Smooth muscle cell of the brain vasculature (primary cell): Measurements from ENCODE around the gene PUS1.

ENCODE experiments used
- DNase-seq: peaks from one replicate; pipeline ENCODE4 v3.0.0-alpha.2; 2012; ENCODE audit warnings: low read depth, low spot score

PUS1 gene

DNA sequence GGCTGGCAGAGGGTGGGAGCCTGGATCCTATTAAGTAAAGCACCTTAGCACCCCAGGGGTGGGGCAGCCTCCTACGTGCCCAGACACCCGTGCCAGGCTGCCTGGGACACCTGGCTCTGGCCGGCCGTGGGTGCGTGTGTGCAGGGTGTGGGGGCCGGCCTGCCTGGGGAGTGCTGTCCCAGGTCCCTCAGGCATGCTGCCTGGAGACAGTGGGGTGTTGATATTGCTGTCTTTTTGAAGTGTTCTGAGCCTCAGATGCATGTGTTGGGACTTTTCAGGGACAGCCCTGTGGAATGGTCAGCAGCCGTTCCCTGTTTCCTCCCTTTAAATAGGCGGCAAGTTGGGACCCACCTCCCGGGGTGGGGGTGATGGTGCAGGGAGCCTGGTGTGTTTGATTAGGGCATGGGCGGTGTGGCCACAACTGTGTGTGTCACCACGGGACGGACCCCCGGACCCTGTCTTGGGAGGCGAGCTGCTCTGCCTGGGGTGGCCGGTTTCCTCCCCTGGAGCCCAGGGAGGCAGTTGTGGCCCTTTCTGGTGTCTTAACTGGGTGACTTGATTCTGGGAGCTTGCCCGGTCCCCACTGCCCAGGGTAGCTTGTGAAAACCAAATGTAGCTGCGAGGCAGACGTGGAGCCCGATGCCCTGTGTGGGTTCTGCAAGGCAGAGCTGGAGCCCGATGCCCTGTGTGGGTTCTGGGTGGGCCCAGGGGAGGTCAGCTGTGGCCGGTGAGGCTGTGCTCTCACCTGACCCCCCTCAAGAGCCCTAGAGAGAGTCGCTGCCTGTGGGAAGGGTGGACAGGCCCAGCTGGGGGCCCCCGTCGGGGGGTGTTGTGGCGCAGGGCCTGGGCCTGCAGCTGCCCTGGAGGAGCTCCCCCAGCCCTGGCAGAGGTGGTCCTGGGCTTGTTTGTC lies 26.5 kb upstream of the PUS1 start:
- no peak for DNase-seq

DNA sequence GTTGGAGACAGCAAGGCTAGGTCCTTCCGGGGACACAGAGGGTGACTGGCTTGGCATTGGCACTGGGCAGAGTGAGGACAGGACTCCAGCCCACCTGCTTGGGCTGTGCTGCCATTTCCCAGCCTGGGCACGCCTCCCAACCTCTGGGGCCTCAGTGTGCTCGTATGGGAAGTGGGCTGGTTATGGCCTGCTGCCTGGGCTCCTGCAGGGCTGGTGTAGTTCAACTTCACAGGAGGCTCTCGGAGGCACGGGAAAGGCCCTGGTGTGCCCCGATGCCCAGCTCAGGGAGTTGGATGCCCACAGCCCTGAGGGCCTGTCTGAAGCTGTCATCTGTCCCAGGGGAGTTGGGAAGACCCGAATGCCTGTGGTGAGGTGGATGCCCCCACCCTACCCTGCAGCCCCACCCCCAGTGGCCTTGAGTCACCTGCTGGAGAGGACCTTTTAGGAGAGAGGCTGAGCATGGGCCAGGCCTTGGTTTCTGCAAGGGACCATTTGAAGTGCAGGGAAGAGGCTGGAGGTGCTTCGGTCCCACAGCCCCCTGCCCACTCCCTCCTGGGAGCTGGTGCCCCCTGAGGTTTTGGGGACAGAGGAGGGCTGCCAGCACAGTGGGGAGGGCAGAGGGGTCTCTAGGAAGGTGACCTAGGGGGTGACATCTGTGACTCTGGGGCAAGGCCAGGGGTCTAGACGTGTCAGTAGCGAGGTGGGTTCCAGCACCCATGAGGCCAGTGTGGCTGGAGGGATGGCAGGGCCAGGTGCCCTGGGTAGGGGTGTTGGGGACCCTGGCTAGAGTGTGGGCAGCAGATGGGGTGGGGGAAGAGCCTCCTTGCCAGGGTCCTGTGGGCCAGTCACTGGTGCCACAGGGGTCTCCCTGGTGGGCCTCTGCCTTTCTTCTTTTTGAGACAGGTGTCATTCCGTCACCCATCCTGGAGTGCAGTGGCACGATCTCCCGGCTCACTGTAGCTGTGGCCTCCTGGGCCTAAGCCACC lies 25.5 kb upstream of the PUS1 start:
- no peak for DNase-seq

- no peak for DNase-seq
Measured at GRCh38 chr12:131904346-131904745, 24.7 kb upstream of the PUS1 start.

DNA sequence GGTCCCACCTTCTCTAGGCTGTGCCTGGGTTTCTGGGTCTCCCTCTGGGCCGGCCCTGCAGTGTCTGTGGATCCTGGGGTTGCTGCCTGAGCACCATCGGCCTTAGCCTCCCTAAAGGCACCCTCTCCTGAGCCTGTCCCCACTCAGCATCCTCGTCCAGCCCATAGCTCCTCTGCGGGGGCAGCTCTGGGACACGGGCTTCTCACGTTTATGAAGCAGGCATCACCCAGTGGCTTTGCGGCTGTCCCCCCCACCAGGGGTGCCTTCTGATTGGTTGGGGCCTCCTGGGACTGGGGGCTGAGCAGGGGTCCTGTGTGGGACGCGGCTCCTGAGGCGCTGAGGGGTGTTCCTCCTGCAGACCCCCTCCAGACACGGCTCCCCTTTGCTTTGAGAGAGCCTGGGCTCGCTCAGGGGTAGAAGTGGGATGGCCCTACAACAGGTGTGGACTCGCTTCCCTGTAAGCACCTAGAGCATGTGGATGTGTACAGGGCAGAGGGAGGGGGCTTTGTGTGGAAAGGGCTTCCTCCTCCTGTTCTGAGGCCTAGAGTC lies 23.9 kb upstream of the PUS1 start:
- no peak for DNase-seq

- no peak for DNase-seq
Measured at GRCh38 chr12:131905630-131906091, 23.4 kb upstream of the PUS1 start.

DNA sequence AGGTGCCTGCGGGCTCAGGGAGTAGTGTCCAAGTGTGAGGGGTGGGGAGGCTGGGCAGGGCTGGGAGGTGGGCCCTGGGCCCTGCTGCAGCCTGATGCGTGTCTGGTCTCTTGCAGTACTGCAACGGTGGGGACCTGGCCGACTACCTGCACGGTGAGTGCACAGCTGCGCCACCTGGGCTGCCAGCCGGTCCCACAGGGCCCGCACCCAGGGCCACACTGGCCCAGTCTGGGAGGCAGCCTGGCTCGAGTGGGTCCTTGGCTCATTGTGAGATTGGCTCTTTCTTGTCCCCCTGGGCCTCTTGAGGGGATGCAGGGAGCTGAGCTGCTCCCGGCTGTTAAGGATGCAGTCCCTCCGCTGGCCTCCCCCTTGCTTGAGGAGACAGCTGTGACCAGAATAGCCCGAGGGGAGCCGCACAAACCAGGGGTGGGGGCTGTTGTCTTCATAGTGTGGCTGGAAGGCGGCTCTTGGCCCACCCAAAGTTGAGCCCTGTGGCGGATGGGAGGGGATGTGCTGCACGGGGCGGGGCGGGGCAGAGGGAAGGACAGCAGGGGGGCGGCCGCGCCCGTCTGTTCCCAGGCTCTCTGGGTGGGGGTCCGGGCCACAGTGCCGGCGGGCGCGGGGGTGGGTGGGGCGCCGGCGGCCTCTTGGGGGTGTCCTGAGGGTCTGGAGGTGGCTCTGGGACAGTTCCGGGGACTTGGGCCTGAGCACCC lies 21.5 kb upstream of the PUS1 start:
- no peak for DNase-seq

GRCh38 chr12:131908092-131909080 lies 20.7 kb upstream of the PUS1 start:
- no peak for DNase-seq

GRCh38 chr12:131909081-131909751 lies 19.9 kb upstream of the PUS1 start:
- DNase-seq = no peak

- DNase-seq = no peak
Measured at GRCh38 chr12:131909752-131910219, 19.3 kb upstream of the PUS1 start.

- DNase-seq = no peak
Measured at GRCh38 chr12:131910302-131911027, 18.6 kb upstream of the PUS1 start.

GRCh38 chr12:131911028-131911650 lies 17.9 kb upstream of the PUS1 start:
- DNase-seq = no peak

GRCh38 chr12:131911851-131912477 lies 17.1 kb upstream of the PUS1 start:
- DNase-seq = no peak

- DNase-seq = no peak
Measured at GRCh38 chr12:131912518-131913274, 16.4 kb upstream of the PUS1 start.

DNA sequence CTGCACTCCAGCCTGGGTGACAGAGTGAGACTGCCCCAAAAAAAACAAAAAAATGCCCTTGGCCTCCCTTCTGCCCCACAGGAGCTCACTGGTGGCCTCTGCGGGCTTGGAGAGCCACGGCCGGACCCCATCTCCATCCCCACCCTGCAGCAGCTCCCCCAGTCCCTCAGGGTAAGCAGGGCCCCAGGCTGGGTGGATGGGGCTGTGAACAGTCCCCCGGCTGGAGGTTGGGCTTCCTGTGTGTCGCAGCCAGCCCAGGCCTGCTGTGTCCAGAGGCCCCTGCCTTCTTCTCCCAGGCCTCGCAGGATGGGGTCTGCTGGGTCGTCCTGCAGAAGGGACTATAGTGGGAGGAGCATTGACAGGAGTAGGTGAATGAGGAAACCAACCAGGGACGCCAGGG lies 15.4 kb upstream of the PUS1 start:
- no peak for DNase-seq

GRCh38 chr12:131914179-131914702 lies 14.8 kb upstream of the PUS1 start:
- no peak for DNase-seq

- DNase-seq = no peak
Measured at GRCh38 chr12:131915000-131915689, 13.9 kb upstream of the PUS1 start.
